ENCODE data around the gene CHRNA4. TPM values are rescaled to one million over a fixed set of nuclear protein-coding genes. Genes with fewer than 3 reads are reported as not detected.
"Not testable (repeated sequence)": the region's sequence is repeated elsewhere in the genome, so short reads cannot be mapped to it uniquely, and the experiment has no call there.

Gene CHRNA4
- total RNA-seq, 1 donor from 2014 or later = not detected

DNA sequence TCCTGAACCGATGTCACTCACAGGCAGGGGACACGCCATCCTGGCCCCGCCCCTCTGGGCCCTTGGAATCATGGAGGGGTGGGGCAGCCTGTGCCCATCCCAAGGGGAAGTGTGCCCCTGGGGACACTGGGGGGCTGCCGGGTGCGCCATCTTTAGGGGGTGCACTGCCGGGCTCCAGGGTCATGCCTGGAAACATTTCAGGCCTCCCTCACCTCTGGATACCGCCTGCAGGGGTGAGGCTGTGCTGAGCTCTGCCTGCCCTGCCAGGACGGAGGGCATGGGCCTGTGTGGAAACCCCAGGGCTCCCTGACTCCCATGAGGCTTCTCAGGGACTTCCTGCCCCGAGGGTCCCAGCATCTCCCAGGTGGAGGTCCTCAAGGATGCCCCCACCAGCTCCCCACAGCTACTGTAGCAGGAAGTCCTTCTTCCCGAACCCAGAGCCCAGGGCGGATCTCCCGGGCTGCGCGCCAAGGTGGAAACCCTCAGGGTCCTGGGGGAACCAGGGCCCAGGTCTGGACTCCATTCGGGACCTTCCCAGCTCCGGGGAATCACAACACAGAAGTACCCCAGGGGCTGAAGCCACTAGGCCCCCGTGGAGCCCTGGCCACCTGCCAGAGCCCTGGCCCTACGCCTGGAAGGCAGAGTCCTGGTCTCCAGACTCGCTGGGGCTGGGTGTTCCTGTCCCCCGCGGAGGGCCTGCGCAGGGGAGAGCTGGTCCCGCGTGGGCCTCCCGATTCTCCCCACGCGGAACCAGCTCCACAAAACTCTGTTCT, 15.6 kb downstream of the CHRNA4 start:
- no peaks in the 10 kb centered on the region for H3K9me3 ChIP-seq
- H3K4me1 ChIP-seq = peaks cover 6% of the 10 kb centered on the region
- ATAC-seq = no peak
- DNase-seq = no peak
- TF ChIP-seq CTCF (IDR thresholded peaks at IDR 0.05) = no peak
- peaks cover 38% of the 10 kb centered on the region for H3K27me3 ChIP-seq (ENCODE audit: low read depth)
- H3K4me3 ChIP-seq = no peak overlapping the region
- no peak overlapping the region for H3K27ac ChIP-seq
- H3K36me3 ChIP-seq = no peaks in the 10 kb centered on the region
- intact Hi-C loops (cut with DNase I) = no loop called here

GRCh38 chr20:63344616-63345327, 16.4 kb downstream of the CHRNA4 start:
- Histone ChIP-seq H3K27me3 (ENCODE audit: low read depth) (peaks cover 38% of the 10 kb centered on the region), H3K27ac (no peak overlapping the region), H3K9me3 (no peaks in the 10 kb centered on the region), H3K4me1 (peaks cover 6% of the 10 kb centered on the region), H3K4me3 (no peak overlapping the region), H3K36me3 (no peaks in the 10 kb centered on the region)
- no peak for DNase-seq
- no peak for TF ChIP-seq CTCF (IDR thresholded peaks at IDR 0.05)
- intact Hi-C loops (cut with DNase I) = no loop called here
- peak; percentile 31 to 45 for ATAC-seq

DNA sequence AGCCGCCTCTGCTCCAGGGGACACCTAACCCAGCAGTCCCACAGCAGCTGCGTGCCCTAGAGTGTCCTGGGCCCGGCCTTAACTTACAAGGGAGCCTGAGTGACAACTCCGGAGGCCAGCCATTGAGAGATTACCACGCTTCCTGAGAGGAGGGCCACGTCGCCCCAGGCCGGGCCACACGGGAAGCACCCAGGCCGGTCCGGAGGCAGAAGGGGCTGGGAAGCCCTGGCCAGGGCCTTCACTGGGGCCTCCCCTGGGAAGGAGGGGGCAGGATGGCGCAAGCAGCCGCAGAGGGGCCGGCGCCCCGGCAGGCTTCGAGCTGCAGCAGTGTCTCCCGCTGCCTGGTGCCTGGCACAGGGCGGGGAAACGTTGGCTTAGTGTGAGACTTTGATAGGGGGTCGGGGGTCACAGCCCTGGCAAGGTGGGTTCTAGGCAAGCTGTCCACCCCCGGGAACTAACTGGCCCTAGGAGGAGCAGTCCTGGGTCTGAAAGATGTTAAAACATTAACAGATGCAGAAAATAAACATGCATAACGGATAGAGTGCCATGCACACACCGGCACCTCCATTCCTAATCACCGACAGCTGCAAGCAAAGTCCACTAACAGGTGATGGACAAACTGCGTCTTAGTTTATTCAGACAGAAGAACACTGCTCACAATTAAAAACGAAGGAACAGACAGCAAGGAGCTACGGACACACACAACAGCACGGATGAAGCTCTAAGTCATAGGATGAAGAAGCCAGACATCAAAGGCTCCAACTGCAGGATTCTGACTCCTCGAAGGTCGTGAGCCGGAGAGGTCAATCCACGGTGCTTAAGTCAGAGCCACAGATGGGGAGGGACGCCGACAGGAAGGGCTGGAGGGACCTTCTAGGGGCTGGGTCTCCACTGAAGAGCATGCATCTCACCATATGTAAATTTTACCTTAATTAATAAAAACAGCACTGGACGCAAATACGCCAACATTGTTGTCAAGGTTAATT, 17.4 kb downstream of the CHRNA4 start:
- no peak for ATAC-seq
- H3K4me1 ChIP-seq = peaks cover 6% of the 10 kb centered on the region
- intact Hi-C loops (cut with DNase I) = no loop called here
- DNase-seq = no peak
- H3K36me3 ChIP-seq = no peaks in the 10 kb centered on the region
- peaks cover 38% of the 10 kb centered on the region for H3K27me3 ChIP-seq (ENCODE audit: low read depth)
- H3K9me3 ChIP-seq = no peaks in the 10 kb centered on the region
- no peak overlapping the region for H3K4me3 ChIP-seq
- no peak overlapping the region for H3K27ac ChIP-seq
- TF ChIP-seq CTCF (IDR thresholded peaks at IDR 0.05) = no peak

- intact Hi-C loops (cut with DNase I) = no loop called here
- Histone ChIP-seq H3K9me3 (no peaks in the 10 kb centered on the region), H3K4me3 (no peak overlapping the region), H3K27me3 (ENCODE audit: low read depth) (peaks cover 36% of the 10 kb centered on the region), H3K36me3 (no peaks in the 10 kb centered on the region), H3K4me1 (peaks cover 6% of the 10 kb centered on the region), H3K27ac (no peak overlapping the region)
- DNase-seq = no peak
- ATAC-seq = no peak
- no peak for TF ChIP-seq CTCF (IDR thresholded peaks at IDR 0.05)
Measured at GRCh38 chr20:63342561-63343459, 18.3 kb downstream of the CHRNA4 start.

- H3K4me1 ChIP-seq; intact Hi-C loops (cut with DNase I); H3K4me3 ChIP-seq; H3K27ac ChIP-seq; H3K36me3 ChIP-seq; DNase-seq; H3K9me3 ChIP-seq; ATAC-seq: not testable (repeated sequence)
- peaks cover 22% of the 10 kb centered on the region for H3K27me3 ChIP-seq (ENCODE audit: low read depth)
Measured at GRCh38 chr20:63340158-63340688, 20.9 kb downstream of the CHRNA4 start.

DNA sequence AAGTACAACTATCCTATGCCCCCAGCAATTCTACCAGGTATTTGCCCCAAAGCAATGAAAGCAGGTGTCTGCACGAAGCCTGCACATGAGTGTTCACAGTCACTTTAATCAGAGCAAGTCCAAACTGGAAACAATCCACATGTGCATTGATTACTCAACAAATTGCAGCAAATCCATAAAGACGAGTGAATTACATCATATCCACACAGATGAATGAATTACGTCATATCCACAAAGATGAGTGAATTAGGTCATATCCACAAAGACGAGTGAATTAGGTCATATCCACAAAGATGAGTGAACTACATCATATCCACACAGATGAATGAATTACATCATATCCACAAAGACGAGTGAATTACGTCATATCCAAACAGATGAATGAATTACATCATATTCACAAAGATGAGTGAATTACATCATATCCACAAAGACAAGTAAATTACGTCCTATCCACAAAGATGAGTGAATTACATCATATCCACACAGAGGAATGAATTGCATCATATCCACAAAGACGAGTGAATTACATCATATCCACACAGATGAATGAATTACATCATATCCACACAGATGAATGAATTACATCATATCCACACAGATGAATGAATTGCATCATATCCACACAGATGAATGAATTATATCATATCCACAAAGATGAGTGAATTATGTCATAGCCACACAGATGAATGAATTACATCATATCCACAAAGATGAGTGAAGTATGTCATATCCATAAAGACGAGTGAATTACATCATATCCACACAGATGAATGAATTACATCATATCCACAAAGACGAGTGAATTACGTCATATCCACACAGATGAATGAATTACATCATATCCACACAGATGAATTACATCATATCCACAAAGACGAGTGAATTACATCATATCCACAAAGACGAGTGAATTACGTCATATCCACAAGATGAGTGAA, 21.7 kb downstream of the CHRNA4 start:
- H3K9me3 ChIP-seq; DNase-seq; intact Hi-C loops (cut with DNase I); H3K4me1 ChIP-seq; H3K36me3 ChIP-seq; H3K27ac ChIP-seq; ATAC-seq; H3K4me3 ChIP-seq: not testable (repeated sequence)
- peaks cover 15% of the 10 kb centered on the region for H3K27me3 ChIP-seq (ENCODE audit: low read depth)

All from lower lobe of right lung (tissue), 2 donors.